NCI-H2171 (cell line): ENCODE results near the gene ZDHHC11.
"Not testable (repeated sequence)": the region's sequence is repeated elsewhere in the genome, so short reads cannot be mapped to it uniquely, and the experiment has no call there.

Experiments
- DNase-seq: peaks from one replicate; lab custom pipeline; 2025; lab: John Stamatoyannopoulos, UW

The ZDHHC11 gene

GRCh38 chr5:858726-859125 lies 7.9 kb upstream of the ZDHHC11 start:
- no peak for DNase-seq

DNA sequence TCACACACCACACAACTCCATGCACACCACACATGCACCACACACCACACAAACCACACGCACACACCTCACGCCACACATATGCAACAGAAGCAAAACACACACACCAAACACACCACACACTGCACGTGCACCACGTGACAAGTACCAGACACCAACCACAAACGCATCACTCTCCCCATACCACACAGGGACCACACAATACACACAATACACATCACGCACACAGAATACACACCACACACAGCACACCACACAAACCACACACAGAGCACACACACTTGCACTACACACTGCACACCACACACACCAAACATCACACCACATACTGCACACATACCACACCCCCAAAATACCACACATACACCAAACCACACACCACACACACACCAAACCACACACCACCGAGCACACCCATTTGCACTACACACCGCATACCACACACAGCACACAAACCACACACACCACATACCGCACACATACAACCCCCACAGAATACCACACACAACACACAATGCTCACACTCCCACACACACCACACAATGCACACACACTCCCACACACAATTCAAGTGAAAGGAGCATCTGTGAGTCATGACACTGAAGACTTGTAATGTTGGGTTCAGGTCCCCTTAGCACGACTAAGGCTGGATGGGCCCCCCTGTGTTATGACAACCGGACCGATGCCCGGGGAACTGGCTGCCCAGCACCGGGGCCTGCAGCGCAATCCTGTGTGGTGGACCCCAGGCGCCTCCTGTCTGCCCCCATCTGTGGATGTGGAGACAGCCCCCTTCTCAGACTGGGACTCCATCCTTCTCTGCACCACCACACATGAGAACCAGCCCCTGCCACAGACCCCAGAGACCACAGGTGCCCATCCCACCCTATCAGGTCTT lies 6.0 kb upstream of the ZDHHC11 start:
- DNase-seq: no peak

- no peak for DNase-seq
Observed at GRCh38 chr5:855771-856530, 5.2 kb upstream of the ZDHHC11 start.

GRCh38 chr5:854966-855743 lies 4.4 kb upstream of the ZDHHC11 start:
- DNase-seq: no peak

DNA sequence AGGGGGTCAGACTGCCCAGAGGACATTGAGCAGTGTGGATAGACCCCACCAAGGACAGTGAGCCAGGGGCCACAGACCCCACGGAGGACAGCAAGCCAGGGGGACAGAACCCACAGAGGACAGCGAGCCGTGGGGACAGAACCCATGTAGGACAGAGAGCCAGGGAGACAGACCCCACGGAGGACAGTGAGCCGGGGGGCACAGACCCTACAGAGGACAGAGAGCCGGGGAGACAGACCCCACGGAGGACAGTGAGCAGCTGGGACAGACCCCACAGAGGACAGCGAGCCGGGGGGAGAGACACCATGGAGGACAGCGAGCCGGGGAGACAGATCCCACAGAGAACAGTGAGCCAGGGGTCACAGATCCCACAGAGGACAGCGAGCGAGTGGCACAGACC lies 3.4 kb upstream of the ZDHHC11 start:
- no peak for DNase-seq

GRCh38 chr5:853416-854090 lies 2.8 kb upstream of the ZDHHC11 start:
- DNase-seq: not testable (repeated sequence)

DNA sequence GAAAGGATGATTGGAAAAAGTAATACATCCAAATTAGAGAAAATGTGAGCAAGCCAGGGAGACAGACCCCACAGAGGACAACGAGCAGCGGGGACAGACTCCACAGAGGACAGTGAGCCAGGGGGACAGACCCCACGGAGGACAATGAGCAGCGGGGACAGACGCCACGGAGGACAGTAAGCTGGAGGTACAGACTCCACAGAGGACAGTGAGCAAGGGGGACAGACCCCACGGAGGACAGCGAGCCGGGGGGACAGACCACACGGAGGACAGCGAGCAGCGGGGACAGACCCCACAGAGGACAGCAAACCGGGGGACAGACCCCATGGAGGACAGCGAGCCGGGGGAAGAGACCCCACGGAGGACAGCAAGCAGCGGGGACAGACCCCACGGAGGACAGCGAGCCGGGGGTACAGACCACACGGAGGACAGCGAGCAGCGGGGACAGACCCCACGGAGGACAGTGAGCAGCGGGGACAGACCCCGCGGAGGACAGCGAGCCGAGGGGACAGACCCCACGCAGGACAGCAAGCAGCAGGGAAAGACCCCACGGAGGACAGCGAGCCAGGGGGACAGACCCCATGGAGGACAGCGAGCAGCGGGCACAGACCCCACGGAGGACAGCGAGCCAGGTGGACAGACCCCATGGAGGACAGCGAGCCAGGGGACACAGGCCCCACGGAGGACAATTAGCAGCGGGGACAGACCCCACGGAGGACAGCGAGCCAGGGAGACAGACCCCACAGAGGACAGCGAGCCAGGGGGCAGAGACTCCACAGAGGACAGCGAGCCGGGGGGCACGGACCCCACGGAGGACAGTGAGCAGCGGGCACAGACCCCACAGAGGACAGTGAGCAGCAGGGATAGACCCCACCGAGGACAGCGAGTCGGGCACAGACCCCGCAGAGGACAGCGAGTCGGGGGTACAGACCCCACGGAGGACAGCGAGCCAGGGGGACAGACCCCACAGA lies 1.9 kb upstream of the ZDHHC11 start:
- no peak for DNase-seq

DNA sequence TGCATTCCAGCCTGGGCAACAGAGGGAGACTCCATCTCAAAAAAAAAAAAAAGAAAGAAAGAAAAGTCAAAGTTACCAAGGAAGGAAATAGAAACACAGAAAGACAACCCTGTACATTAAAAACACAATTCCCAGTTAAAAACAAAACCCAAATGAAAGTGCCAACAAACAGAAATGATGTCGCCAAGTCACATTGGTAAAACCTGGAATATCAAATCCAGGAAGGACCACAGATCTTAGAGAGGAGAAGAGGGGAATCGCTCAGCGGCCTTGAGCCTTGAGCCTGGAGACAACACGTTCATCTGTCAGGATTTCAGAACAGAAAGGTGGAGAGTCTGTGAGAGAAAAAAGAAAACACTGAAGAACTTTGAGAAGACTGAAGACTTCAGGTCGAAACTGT lies 1.2 kb upstream of the ZDHHC11 start:
- no peak for DNase-seq

GRCh38 chr5:851553-851952 lies 767 bp upstream of the ZDHHC11 start:
- DNase-seq: no peak

- DNase-seq: no peak
Observed at GRCh38 chr5:851076-851475, 290 bp upstream of the ZDHHC11 start.

DNA sequence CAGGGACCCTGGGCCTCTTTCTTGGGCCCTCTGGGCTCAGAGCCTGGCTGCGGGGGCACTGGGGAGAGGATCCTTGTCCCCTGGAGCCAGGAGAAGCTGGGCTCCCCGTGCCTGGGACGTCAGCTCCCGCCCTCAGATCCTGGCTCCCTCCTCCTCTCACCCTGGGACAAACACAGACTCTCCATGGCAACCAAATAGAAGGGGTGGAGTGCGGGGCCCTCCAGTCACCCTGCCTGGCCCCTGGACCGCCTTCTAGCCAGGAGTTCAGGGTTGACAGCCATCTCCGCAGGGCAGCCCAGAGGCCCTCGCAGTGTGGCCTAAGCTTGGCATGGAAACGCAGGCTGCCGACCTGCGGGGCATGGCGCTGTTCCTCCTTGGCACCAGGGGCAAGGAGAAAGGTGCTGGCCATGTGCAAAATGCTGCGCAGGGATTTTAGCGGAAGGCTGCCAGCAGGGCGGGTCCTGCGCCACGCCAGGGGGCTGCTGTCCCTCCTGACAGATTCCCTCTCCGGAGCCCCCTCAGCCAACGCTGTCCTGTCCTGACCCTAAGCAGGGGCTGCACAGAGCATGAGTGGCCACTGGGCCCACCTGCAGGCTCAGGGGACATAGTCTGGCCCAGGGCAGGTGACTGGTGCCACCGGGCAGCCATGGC lies 1.0 kb downstream of the ZDHHC11 start:
- DNase-seq: no peak

GRCh38 chr5:848671-849111 lies 2.1 kb downstream of the ZDHHC11 start:
- DNase-seq: no peak

DNA sequence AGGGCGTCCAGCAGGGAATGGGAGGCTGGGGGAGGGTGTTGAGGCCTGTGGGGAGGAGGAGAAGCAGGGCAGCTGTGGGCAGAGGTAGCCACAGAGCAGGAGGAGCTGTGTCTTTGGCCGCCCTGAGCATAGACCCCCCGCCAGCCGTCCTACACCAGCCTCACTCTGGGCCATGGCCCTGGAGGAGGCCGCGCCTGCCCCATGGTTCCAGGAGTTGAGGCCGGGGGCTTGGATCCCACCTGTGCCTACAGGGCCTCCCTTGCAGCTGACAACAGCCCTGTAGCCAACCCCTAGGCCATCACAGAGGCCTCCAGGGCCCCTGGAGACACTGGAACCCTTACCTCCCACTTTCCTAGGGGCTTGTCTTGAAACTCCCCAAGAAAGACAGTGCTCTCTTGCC lies 3.0 kb downstream of the ZDHHC11 start:
- DNase-seq: not testable (repeated sequence)

DNA sequence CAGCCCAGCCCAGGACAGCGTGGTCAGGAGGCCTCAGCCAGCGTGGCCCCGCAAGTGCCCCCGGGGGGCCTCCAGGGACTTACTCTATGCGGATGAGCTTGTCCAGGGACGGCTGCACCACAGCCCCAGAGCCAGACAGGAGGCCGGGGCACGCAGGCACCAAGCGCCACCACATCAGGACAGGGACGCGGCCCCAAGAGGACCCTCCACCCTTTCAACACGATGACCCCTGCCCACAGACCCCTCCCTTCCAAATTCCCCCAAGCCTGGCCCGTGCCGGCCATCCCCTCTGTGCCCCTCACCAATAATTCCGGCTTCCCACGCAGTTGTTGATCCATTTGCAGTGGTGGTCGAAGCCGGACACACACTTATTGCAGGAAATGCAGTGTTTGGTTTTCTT lies 3.6 kb downstream of the ZDHHC11 start:
- not testable (repeated sequence) for DNase-seq

GRCh38 chr5:846602-847091 lies 4.1 kb downstream of the ZDHHC11 start:
- DNase-seq: not testable (repeated sequence)

DNA sequence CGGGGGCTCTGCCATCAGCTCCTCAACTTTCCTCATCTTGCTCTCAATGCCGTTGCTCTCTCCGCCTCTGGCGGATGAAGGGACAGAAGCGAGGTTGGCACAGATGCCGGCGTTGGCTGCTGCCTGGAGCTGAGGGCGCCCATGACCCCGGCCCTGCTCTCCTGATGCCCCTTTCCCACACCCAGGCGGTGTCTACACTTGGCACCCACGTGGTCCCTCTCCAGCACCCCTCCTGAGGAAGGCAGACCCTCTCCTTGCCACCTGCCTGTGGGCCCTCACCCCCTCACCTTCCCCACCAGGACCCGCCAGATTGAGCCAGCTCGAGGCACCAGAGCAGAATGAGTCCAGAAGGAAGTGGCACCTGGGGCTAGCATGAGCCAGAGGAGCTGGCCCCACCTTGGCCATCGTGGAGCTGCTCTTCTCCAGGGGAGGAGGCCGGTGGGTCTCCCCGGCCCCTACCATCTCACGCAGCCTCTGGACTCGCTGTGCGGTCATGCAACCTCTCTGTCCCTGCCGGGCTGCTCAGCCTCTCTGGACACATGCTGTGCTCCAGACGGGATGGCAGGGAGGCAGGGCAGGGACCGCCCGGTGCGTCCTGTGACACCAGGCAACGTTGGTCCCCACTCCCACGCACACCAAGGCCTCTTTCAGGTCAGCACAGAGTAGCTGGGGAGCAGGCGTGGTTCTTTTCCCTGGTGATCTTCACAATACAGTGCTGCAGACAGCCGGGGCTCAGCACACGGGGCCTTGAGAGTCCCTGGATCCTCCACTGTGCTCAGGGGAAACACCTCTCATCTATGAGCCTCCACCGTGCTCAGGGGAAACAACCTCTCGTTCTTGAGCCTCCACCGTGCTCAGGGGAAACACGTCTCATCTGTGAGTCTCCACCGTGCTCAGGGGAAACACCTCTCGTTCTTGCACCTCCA lies 4.8 kb downstream of the ZDHHC11 start:
- DNase-seq: not testable (repeated sequence)

DNA sequence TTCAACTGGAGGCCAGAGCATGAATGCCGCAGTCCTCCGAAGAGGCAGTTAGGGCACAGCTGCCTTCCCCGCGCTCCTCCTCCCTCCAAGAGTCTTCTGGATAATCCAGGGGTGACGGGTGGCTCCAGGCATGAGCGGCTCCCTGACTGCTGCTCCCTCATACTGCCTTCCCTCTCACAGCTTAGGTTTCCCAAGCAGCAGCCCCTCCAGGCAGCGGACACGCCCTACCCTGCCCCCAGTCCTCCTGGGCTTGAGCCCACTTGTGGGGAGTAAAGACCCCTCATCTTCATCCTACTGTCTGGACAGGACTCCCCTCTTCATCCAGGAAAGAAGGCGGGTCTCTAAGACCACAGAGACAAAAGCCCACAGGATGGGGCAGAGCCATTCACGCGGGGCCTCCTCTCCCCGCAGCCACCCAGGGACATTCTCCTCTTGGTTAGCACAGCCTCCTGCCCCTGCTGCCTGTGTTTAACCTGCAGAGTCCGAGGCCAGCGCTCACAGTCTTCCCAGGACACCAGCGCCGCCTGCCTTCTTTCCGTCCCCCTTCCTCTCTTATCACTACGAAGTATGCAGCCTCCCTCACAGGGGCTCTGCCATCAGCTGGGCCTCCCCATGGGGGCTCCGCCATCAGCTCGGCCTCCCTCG lies 5.6 kb downstream of the ZDHHC11 start:
- not testable (repeated sequence) for DNase-seq

- not testable (repeated sequence) for DNase-seq
Observed at GRCh38 chr5:844426-844825, 6.4 kb downstream of the ZDHHC11 start.
